ENCODE data around the gene MAML3.

Gene MAML3

GRCh38 chr4:139719381-139720101 is 434.4 kb downstream of the MAML3 start:
- TF ChIP-seq CTCF (IDR thresholded peaks at IDR 0.05), result no peak

DNA sequence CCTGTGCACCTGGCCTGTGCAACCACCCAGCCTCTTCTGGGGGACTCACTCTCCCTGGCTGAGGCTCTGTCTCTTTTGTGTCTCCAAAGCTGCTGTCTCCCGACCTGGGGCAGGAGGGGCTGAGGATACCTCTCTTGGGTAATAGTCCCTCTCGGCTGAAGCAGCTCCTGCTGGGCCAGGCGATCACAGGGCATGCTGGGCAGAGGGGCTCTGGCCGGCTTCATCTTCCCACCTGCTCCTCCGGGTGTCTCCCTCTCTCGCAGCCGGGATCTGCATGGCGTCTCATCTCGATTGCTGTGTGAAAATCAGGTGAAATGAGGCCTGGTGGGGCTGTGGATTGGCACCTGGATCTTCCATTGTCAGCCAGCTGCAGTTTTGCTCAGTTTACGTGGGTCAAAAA is 435.2 kb downstream of the MAML3 start:
- TF ChIP-seq CTCF (IDR thresholded peaks at IDR 0.05), result no peak

DNA sequence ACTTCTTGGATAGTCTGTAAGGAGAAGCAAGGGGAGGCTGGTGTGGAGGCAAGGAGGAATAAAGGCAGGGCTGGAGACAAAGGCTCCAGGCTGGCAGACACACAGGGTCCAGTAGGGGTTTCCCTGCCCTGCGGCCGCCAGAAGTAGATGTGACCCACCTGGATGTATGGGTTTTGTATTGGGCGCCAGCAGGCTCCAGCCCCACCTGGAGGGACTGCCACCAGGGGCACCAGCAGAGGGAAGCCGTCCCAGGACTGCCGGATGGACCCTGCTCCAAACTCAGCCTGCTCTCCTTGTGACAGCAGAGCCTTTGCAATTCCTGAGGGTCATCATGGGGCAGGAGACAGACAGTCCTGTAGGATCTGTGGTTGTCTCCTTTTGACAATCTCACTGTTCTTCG is 435.6 kb downstream of the MAML3 start:
- no peak for TF ChIP-seq CTCF (IDR thresholded peaks at IDR 0.05)

DNA sequence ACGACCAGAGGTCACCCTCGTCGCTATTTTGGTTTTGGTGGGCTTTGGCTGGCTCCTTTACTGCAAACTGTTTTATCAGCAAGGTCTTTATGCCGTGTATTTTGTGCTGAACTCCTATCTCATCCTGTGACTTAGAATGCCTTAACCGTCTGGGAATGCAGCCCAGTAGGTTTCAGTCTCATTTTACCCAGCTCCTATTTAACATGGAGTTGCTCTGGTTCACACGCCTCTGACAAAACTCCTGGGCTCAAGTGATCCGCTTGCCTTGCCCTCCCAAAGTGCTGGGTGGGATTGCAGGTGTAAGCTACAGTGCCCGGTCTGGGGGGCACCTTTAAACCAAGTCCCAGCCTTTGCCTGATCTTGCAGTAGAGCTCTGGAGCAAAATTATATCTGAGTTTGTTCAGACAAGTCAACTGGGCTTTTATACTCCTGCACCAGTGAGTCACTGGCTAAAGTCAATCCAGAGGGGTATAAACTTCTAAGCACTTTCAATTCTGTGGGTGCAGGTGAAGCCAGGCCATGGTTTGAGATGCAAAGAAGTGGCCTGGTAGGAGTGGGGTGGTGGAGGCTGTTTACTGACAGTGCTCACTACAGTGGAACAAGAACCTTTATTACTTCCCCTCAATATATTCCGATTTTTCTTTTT is 438.1 kb downstream of the MAML3 start:
- no peak for TF ChIP-seq CTCF (IDR thresholded peaks at IDR 0.05)

GRCh38 chr4:139712882-139713281 is 441.1 kb downstream of the MAML3 start:
- no peak for TF ChIP-seq CTCF (IDR thresholded peaks at IDR 0.05)

- TF ChIP-seq CTCF (IDR thresholded peaks at IDR 0.05), result no peak
Observed at GRCh38 chr4:139711461-139711860, 442.5 kb downstream of the MAML3 start.

- no peak for TF ChIP-seq CTCF (IDR thresholded peaks at IDR 0.05)
Observed at GRCh38 chr4:139710073-139710472, 443.9 kb downstream of the MAML3 start.

Measured in LNCAP (cell line).